ENCODE measurements around the gene USP10. TPM values are rescaled to one million over a fixed set of nuclear protein-coding genes. Genes with fewer than 3 reads are reported as not detected.
A peak's percentile ranks its signal among the peaks of the same experiment; 100 is the strongest.

USP10 gene
- total and polyA plus RNA-seq, 5 donors = 25.8 to 66.5 (median 61.9) TPM

GRCh38 chr16:84810518-84811273 is 110.9 kb downstream of the USP10 start:
- no peak overlapping the region for H3K4me3 ChIP-seq (ENCODE audit: low read length)
- WGBS = 78% methylated on average over 17 of the region's 17 CpGs
- no peaks in the 10 kb centered on the region for H3K4me1 ChIP-seq (ENCODE audit: control insufficient read depth, insufficient read depth, low read length)
- no peaks in the 10 kb centered on the region for H3K9me3 ChIP-seq (ENCODE audit: control insufficient read depth, low read length)
- H3K27ac ChIP-seq (ENCODE audit: low read length) = no peak overlapping the region
- no peak for DNase-seq
- intact Hi-C loops (cut with DNase I) = no loop called here
- no peak for ATAC-seq
- H3K27me3 ChIP-seq (ENCODE audit: control insufficient read depth, insufficient read depth) = no peaks in the 10 kb centered on the region

- Histone ChIP-seq H3K9me3 (ENCODE audit: control insufficient read depth, low read length) (no peaks in the 10 kb centered on the region), H3K27me3 (ENCODE audit: control insufficient read depth, insufficient read depth) (no peaks in the 10 kb centered on the region), H3K27ac (ENCODE audit: low read length) (no peak overlapping the region), H3K4me3 (ENCODE audit: low read length) (no peak overlapping the region), H3K4me1 (ENCODE audit: control insufficient read depth, insufficient read depth, low read length) (no peaks in the 10 kb centered on the region)
- DNase-seq (no peak), ATAC-seq (no peak)
- intact Hi-C loops (cut with DNase I) = no loop called here
- WGBS = 97% methylated on average over 2 of the region's 2 CpGs
These were observed 111.7 kb downstream of the USP10 start for GRCh38 chr16:84811529-84811928.

- 68% methylated on average over 15 of the region's 15 CpGs for WGBS
- DNase-seq (no peak), ATAC-seq (no peak)
- intact Hi-C loops (cut with DNase I) = no loop called here
- no peaks in the 10 kb centered on the region for H3K27me3 ChIP-seq (ENCODE audit: control insufficient read depth, insufficient read depth)
- H3K9me3 ChIP-seq (ENCODE audit: control insufficient read depth, low read length) = no peaks in the 10 kb centered on the region
- H3K27ac ChIP-seq (ENCODE audit: low read length) = no peak overlapping the region
- H3K4me3 ChIP-seq (ENCODE audit: low read length) = no peak overlapping the region
- no peaks in the 10 kb centered on the region for H3K4me1 ChIP-seq (ENCODE audit: control insufficient read depth, insufficient read depth, low read length)
These were observed 113.5 kb downstream of the USP10 start for GRCh38 chr16:84813141-84813934.

GRCh38 chr16:84815462-84815861 is 115.7 kb downstream of the USP10 start:
- H3K27me3 ChIP-seq (ENCODE audit: control insufficient read depth, insufficient read depth) = no peaks in the 10 kb centered on the region
- H3K4me3 ChIP-seq (ENCODE audit: low read length) = no peak overlapping the region
- intact Hi-C loops (cut with DNase I) = no loop called here
- H3K9me3 ChIP-seq (ENCODE audit: control insufficient read depth, low read length) = no peaks in the 10 kb centered on the region
- no peak overlapping the region for H3K27ac ChIP-seq (ENCODE audit: low read length)
- ATAC-seq (no peak), DNase-seq (peak in 2 of 3 donors; percentile 43 to 76)
- H3K4me1 ChIP-seq (ENCODE audit: control insufficient read depth, insufficient read depth, low read length) = no peaks in the 10 kb centered on the region
- 55% methylated on average over 7 of the region's 7 CpGs for WGBS

GRCh38 chr16:84816023-84816422 is 116.2 kb downstream of the USP10 start:
- ATAC-seq = no peak
- Histone ChIP-seq H3K27ac (ENCODE audit: low read length) (no peak overlapping the region), H3K9me3 (ENCODE audit: control insufficient read depth, low read length) (no peaks in the 10 kb centered on the region), H3K27me3 (ENCODE audit: control insufficient read depth, insufficient read depth) (no peaks in the 10 kb centered on the region), H3K4me1 (ENCODE audit: control insufficient read depth, insufficient read depth, low read length) (no peaks in the 10 kb centered on the region), H3K4me3 (ENCODE audit: low read length) (no peak overlapping the region)
- WGBS = 87% methylated on average over 7 of the region's 7 CpGs
- DNase-seq = no peak
- intact Hi-C loops (cut with DNase I) = no loop called here

- H3K27me3 ChIP-seq (ENCODE audit: control insufficient read depth, insufficient read depth) = no peaks in the 10 kb centered on the region
- H3K4me3 ChIP-seq (ENCODE audit: low read length) = no peak overlapping the region
- no peak overlapping the region for H3K27ac ChIP-seq (ENCODE audit: low read length)
- H3K9me3 ChIP-seq (ENCODE audit: control insufficient read depth, low read length) = no peaks in the 10 kb centered on the region
- no peak for DNase-seq
- no peak for ATAC-seq
- intact Hi-C loops (cut with DNase I) = no loop called here
- 85% methylated on average over 10 of the region's 10 CpGs for WGBS
- H3K4me1 ChIP-seq (ENCODE audit: control insufficient read depth, insufficient read depth, low read length) = no peaks in the 10 kb centered on the region
These were observed 116.7 kb downstream of the USP10 start for GRCh38 chr16:84816485-84816884.

GRCh38 chr16:84817206-84817605 is 117.4 kb downstream of the USP10 start:
- intact Hi-C loops (cut with DNase I) = no loop called here
- ATAC-seq (no peak), DNase-seq (no peak)
- Histone ChIP-seq H3K27me3 (ENCODE audit: control insufficient read depth, insufficient read depth) (no peaks in the 10 kb centered on the region), H3K4me3 (ENCODE audit: low read length) (no peak overlapping the region), H3K9me3 (ENCODE audit: control insufficient read depth, low read length) (no peaks in the 10 kb centered on the region), H3K27ac (ENCODE audit: low read length) (no peak overlapping the region), H3K4me1 (ENCODE audit: control insufficient read depth, insufficient read depth, low read length) (peaks cover 2% of the 10 kb centered on the region)
- 89% methylated on average over 10 of the region's 10 CpGs for WGBS

GRCh38 chr16:84817613-84818012 is 117.8 kb downstream of the USP10 start:
- Histone ChIP-seq H3K4me3 (ENCODE audit: low read length) (no peak overlapping the region), H3K9me3 (ENCODE audit: control insufficient read depth, low read length) (no peaks in the 10 kb centered on the region), H3K4me1 (ENCODE audit: control insufficient read depth, insufficient read depth, low read length) (peaks cover 2% of the 10 kb centered on the region), H3K27ac (ENCODE audit: low read length) (no peak overlapping the region), H3K27me3 (ENCODE audit: control insufficient read depth, insufficient read depth) (no peaks in the 10 kb centered on the region)
- 76% methylated on average over 2 of the region's 2 CpGs for WGBS
- intact Hi-C loops (cut with DNase I) = no loop called here
- no peak for ATAC-seq
- no peak for DNase-seq

GRCh38 chr16:84818133-84818532 is 118.3 kb downstream of the USP10 start:
- no peaks in the 10 kb centered on the region for H3K9me3 ChIP-seq (ENCODE audit: control insufficient read depth, low read length)
- 88% methylated on average over 2 of the region's 2 CpGs for WGBS
- H3K4me1 ChIP-seq (ENCODE audit: control insufficient read depth, insufficient read depth, low read length) = peaks cover 3% of the 10 kb centered on the region
- H3K27ac ChIP-seq (ENCODE audit: low read length) = no peak overlapping the region
- no peaks in the 10 kb centered on the region for H3K27me3 ChIP-seq (ENCODE audit: control insufficient read depth, insufficient read depth)
- DNase-seq (no peak), ATAC-seq (no peak)
- H3K4me3 ChIP-seq (ENCODE audit: low read length) = no peak overlapping the region
- intact Hi-C loops (cut with DNase I) = no loop called here

- intact Hi-C loops (cut with DNase I) = no loop called here
- DNase-seq (no peak), ATAC-seq (peak in 1 of 2 donors; percentile 2)
- Histone ChIP-seq H3K4me3 (ENCODE audit: low read length) (peak overlapping the region; percentile 2), H3K27me3 (ENCODE audit: control insufficient read depth, insufficient read depth) (no peaks in the 10 kb centered on the region), H3K4me1 (ENCODE audit: control insufficient read depth, insufficient read depth, low read length) (peaks cover 3% of the 10 kb centered on the region), H3K27ac (ENCODE audit: low read length) (no peak overlapping the region), H3K9me3 (ENCODE audit: control insufficient read depth, low read length) (no peaks in the 10 kb centered on the region)
- WGBS = 63% methylated on average over 29 of the region's 29 CpGs
These were observed 119.3 kb downstream of the USP10 start for GRCh38 chr16:84818989-84819643.
